HepG2 (cell line): ENCODE results near the gene DNAJC2. TPM values are rescaled to one million over a fixed set of nuclear protein-coding genes. Genes with fewer than 3 reads are reported as not detected.

Experiments
- KAT7 ChIP-seq: IDR thresholded peaks from 2 replicates; pipeline ENCODE4 v1.6.1; 2018; ENCODE audit warnings: borderline replicate concordance, missing compliant biosample characterization
- TRIM24 ChIP-seq: sonication (generic); formaldehyde crosslinking; IDR thresholded peaks from 2 replicates; pipeline ENCODE4 v1.8.0; 2022; ENCODE audit warnings: mild to moderate bottlenecking, missing genetic modification reagents
- ZFP90 ChIP-seq: sonication (generic); formaldehyde crosslinking; IDR thresholded peaks from 2 replicates; pipeline ENCODE4 v1.8.0; 2022; ENCODE audit warnings: missing genetic modification reagents, mild to moderate bottlenecking, inconsistent platforms, borderline replicate concordance
- ZSCAN22 ChIP-seq: sonication (generic); formaldehyde crosslinking; IDR thresholded peaks from 2 replicates; pipeline ENCODE4 v1.4.0; 2020; ENCODE audit warnings: mild to moderate bottlenecking, missing genetic modification reagents
- polyA plus RNA-seq, 8 experiments: library from polyadenylated mRNA; depleted of rRNA in 3 of 8; stranded (reverse) in 7 of 8; unstranded in 1 of 8; fragments of >200 nt; fragmentation: Illumina TruSeq in 4 of 8; extraction: Trizol in 4 of 8; gene quantifications; 2 replicates each; pipeline versions ENCODE4 v1.2.1 to v1.2.3, GENCODE V29; 2011 to 2016; ENCODE audit warnings: low read depth in 4 of 8, missing spikeins in 1 of 8, mixed read lengths in 1 of 8; ENCODE audit not compliant: insufficient read depth in 1 of 8
- total RNA-seq, 5 experiments: library from RNA; depleted of rRNA; stranded (reverse); fragments of >200 nt; fragmentation: Illumina TruSeq; extraction: Trizol; gene quantifications; 2 replicates each; pipeline ENCODE4 v1.2.3, GENCODE V29; 2016; ENCODE audit warnings: low read depth in 1 of 5
- TF ChIP-seq, protein P1 (sequence below), 2 experiments: sonication (generic) in 1 of 2; formaldehyde crosslinking in 1 of 2; IDR thresholded peaks; 2 replicates each; pipeline versions ENCODE4 v1.6.1 to v1.9.0; 2014 to 2022; ENCODE audit warnings: antibody characterized with exemption in 1 of 2, borderline replicate concordance in 1 of 2, inconsistent platforms in 1 of 2, low read depth in 1 of 2, missing genetic modification reagents in 1 of 2
- TF ChIP-seq, protein P2 (sequence below): IDR thresholded peaks from 2 replicates; pipeline ENCODE4 v1.6.1; 2016; ENCODE audit warnings: missing biosample characterization, missing genetic modification reagents, low read depth
- TF ChIP-seq, protein P3 (sequence below): sonication (generic); formaldehyde crosslinking; IDR thresholded peaks from 2 replicates; pipeline ENCODE4 v1.4.0; 2020; ENCODE audit warnings: missing genetic modification reagents, borderline replicate concordance
- TF ChIP-seq, protein P4 (sequence below): sonication (generic); formaldehyde crosslinking; IDR thresholded peaks from 2 replicates; pipeline ENCODE4 v1.4.0; 2020; ENCODE audit warnings: low read depth, missing genetic modification reagents
- TF ChIP-seq, protein P5 (sequence below): sonication (generic); formaldehyde crosslinking; IDR thresholded peaks from 2 replicates; pipeline ENCODE4 v1.4.0; 2020; ENCODE audit warnings: missing genetic modification reagents
- TF ChIP-seq, protein P6 (sequence below): sonication (generic); formaldehyde crosslinking; IDR thresholded peaks from 2 replicates; pipeline ENCODE4 v1.4.0; 2020; ENCODE audit warnings: missing genetic modification reagents

DNAJC2 gene
- total and polyA plus RNA-seq, 2 of the 13 experiments (the other 11 are each of a cell fraction or from before 2014, with no cell fraction given) = 19.6 to 42.0 TPM

DNA sequence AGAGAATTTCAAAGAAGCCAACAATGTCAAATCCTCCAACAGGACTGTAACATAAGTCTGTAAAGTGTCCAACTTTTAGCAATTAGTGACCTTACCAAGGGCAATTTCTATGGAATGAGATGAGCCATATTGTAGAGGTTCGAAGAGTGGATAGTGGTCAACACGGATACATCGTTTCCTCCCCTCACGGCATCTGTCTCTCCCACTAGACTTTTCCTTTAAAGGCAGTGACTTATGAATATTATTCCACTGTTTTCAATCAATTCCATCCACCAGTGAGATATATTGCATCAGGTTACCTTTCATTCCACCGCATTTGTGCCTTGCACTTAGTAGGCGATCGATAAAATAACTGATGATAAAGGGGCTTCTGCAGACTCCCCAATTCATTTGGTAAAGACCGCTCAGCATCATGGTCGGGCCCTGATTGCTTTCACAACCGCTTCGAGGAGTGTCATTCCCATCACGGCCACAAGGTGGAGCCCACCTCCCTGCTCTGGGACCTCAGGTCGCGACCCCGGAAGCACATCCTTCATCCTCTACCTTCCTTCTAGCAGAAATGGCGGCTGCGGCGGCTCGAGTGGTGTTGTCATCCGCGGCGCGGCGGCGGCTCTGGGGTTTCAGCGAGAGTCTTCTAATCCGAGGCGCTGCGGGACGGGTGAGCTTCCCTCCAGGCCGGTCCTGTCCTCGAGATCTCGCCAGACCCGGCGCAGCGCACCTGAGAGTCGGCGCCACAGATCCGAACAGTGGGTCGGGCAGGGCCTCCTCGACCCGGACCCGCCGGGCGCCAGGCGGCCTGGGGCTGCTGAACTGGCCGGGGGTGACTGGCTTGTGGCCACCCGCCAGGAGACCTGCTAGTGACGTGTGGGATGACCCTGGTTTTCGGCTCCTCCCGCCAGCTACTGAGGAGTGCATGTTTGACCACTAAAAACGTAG lies 47.4 kb downstream of the DNAJC2 start, which contains the start of gene PMPCB (continued):
- TF ChIP-seq, protein P1, sequence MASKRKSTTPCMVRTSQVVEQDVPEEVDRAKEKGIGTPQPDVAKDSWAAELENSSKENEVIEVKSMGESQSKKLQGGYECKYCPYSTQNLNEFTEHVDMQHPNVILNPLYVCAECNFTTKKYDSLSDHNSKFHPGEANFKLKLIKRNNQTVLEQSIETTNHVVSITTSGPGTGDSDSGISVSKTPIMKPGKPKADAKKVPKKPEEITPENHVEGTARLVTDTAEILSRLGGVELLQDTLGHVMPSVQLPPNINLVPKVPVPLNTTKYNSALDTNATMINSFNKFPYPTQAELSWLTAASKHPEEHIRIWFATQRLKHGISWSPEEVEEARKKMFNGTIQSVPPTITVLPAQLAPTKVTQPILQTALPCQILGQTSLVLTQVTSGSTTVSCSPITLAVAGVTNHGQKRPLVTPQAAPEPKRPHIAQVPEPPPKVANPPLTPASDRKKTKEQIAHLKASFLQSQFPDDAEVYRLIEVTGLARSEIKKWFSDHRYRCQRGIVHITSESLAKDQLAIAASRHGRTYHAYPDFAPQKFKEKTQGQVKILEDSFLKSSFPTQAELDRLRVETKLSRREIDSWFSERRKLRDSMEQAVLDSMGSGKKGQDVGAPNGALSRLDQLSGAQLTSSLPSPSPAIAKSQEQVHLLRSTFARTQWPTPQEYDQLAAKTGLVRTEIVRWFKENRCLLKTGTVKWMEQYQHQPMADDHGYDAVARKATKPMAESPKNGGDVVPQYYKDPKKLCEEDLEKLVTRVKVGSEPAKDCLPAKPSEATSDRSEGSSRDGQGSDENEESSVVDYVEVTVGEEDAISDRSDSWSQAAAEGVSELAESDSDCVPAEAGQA (IDR thresholded peaks at IDR 0.05; ENCODE audit: low read depth) = peak; percentile 87
- TF ChIP-seq, protein P1 (CRISPR knock-in tag; IDR thresholded peaks at IDR 0.05; ENCODE audit: borderline replicate concordance) = peak; percentile 50; the same call in 1 of the 2 replicates
- TF ChIP-seq, protein P2, sequence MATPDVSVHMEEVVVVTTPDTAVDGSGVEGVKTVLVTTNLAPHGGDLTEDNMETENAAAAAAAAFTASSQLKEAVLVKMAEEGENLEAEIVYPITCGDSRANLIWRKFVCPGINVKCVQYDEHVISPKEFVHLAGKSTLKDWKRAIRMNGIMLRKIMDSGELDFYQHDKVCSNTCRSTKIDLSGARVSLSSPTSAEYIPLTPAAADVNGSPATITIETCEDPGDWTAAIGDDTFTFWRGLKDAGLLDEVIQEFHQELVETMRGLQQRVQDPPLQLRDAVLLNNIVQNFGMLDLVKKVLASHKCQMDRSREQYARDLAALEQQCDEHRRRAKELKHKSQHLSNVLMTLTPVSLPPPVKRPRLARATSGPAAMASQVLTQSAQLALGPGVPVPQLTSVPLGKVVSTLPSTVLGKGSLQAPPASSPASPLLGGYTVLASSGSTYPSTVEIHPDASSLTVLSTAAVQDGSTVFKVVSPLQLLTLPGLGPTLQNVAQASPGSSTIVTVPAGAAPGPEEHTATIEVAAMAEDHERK = no peak
- TF ChIP-seq ZFP90 = peak; percentile 83
- TF ChIP-seq ZSCAN22 (CRISPR knock-in tag) = no peak
- TF ChIP-seq, protein P3, sequence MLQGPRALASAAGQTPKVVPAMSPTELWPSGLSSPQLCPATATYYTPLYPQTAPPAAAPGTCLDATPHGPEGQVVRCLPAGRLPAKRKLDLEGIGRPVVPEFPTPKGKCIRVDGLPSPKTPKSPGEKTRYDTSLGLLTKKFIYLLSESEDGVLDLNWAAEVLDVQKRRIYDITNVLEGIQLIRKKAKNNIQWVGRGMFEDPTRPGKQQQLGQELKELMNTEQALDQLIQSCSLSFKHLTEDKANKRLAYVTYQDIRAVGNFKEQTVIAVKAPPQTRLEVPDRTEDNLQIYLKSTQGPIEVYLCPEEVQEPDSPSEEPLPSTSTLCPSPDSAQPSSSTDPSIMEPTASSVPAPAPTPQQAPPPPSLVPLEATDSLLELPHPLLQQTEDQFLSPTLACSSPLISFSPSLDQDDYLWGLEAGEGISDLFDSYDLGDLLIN = 0 out of 2 replicates have a peak, but pooled peaks have one; percentile 36
- peak; percentile 92; the same call in 1 of the 2 replicates for TF ChIP-seq KAT7 (CRISPR knock-in tag)
- TF ChIP-seq, protein P4, sequence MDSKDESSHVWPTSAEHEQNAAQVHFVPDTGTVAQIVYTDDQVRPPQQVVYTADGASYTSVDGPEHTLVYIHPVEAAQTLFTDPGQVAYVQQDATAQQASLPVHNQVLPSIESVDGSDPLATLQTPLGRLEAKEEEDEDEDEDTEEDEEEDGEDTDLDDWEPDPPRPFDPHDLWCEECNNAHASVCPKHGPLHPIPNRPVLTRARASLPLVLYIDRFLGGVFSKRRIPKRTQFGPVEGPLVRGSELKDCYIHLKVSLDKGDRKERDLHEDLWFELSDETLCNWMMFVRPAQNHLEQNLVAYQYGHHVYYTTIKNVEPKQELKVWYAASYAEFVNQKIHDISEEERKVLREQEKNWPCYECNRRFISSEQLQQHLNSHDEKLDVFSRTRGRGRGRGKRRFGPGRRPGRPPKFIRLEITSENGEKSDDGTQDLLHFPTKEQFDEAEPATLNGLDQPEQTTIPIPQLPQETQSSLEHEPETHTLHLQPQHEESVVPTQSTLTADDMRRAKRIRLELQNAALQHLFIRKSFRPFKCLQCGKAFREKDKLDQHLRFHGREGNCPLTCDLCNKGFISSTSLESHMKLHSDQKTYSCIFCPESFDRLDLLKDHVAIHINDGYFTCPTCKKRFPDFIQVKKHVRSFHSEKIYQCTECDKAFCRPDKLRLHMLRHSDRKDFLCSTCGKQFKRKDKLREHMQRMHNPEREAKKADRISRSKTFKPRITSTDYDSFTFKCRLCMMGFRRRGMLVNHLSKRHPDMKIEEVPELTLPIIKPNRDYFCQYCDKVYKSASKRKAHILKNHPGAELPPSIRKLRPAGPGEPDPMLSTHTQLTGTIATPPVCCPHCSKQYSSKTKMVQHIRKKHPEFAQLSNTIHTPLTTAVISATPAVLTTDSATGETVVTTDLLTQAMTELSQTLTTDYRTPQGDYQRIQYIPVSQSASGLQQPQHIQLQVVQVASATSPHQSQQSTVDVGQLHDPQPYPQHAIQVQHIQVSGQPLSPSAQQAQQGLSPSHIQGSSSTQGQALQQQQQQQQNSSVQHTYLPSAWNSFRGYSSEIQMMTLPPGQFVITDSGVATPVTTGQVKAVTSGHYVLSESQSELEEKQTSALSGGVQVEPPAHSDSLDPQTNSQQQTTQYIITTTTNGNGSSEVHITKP (CRISPR knock-in tag) = peak; percentile 49; the same call in 1 of the 2 replicates
- no peak for TF ChIP-seq TRIM24 (CRISPR knock-in tag)
- TF ChIP-seq, protein P5, sequence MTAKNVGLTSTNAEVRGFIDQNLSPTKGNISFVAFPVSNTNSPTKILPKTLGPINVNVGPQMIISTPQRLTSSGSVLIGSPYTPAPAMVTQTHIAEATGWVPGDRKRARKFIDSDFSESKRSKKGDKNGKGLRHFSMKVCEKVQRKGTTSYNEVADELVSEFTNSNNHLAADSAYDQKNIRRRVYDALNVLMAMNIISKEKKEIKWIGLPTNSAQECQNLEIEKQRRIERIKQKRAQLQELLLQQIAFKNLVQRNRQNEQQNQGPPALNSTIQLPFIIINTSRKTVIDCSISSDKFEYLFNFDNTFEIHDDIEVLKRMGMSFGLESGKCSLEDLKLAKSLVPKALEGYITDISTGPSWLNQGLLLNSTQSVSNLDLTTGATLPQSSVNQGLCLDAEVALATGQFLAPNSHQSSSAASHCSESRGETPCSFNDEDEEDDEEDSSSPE (CRISPR knock-in tag) = 0 out of 2 replicates have a peak, but pooled peaks have one; percentile 4
- TF ChIP-seq, protein P6, sequence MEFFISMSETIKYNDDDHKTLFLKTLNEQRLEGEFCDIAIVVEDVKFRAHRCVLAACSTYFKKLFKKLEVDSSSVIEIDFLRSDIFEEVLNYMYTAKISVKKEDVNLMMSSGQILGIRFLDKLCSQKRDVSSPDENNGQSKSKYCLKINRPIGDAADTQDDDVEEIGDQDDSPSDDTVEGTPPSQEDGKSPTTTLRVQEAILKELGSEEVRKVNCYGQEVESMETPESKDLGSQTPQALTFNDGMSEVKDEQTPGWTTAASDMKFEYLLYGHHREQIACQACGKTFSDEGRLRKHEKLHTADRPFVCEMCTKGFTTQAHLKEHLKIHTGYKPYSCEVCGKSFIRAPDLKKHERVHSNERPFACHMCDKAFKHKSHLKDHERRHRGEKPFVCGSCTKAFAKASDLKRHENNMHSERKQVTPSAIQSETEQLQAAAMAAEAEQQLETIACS (CRISPR knock-in tag) = no peak
